Sigmoid colon (tissue), 4 donors: ENCODE data around the gene EMD.

ENCODE experiments used
- CTCF ChIP-seq, 4 experiments: fragments of 450-650 bp in 3 of 4; fragments of 200-600 bp in 1 of 4; IDR thresholded peaks; one replicate each; pipeline ENCODE4 v1.5.1; 2016 to 2019; ENCODE audit warnings: antibody characterized with exemption in 4 of 4, mild to moderate bottlenecking in 3 of 4, moderate library complexity in 2 of 4
- EP300 ChIP-seq, 4 donors: sonication (generic); formaldehyde crosslinking; IDR thresholded peaks; one replicate each; pipeline ENCODE4 v1.6.1; 2017; ENCODE audit warnings: antibody characterized with exemption in 4 of 4
- POLR2A ChIP-seq, 2 donors: fragments of 450-650 bp; IDR thresholded peaks; one replicate each; pipeline ENCODE4 v1.6.1; 2016; ENCODE audit warnings: antibody characterized with exemption in 2 of 2, mild to moderate bottlenecking in 2 of 2, moderate library complexity in 2 of 2

DNA sequence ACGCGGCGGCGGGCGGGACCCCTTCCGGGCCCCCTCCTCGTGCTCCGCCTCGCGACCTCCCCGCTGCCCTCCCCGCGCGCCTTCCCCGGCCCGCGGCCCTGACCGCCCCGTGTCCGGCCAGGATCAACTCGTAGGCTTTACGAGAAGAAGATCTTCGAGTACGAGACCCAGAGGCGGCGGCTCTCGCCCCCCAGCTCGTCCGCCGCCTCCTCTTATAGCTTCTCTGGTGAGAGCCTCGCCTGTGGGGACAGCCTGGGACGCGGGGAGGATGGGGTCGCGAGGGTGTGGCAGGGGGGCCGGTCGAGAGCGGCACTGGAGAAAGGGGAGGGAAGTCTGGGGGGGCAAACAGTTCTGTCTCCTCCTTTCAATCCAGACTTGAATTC is 465 bp downstream of the EMD start:
- TF ChIP-seq CTCF (IDR thresholded peaks at IDR 0.05), result no peak
- TF ChIP-seq POLR2A (IDR thresholded peaks at IDR 0.05), result no peak
- no peak for TF ChIP-seq EP300 (IDR thresholded peaks at IDR 0.05)
